GM12864 (cell line): Measurements from ENCODE around the gene FAM25G.
"Not testable (repeated sequence)": the region's sequence is repeated elsewhere in the genome, so short reads cannot be mapped to it uniquely, and the experiment has no call there.

Experiments used
- DNase-seq: peaks from one replicate; pipeline ENCODE4 v3.0.0-alpha.2; 2011; ENCODE audit warnings: low read depth
- H3K4me3 ChIP-seq: 2 replicates; pipeline ENCODE4 v1.5.1; 2011; ENCODE audit warnings: mild to moderate bottlenecking, low read depth, low read length, control low read depth
- CTCF ChIP-seq: IDR thresholded peaks from 2 replicates; pipeline ENCODE4 v1.5.1; 2011; ENCODE audit warnings: low read depth, mild to moderate bottlenecking, moderate library complexity, low read length, control low read depth, inconsistent platforms; ENCODE audit errors: missing control alignments

FAM25G gene

DNA sequence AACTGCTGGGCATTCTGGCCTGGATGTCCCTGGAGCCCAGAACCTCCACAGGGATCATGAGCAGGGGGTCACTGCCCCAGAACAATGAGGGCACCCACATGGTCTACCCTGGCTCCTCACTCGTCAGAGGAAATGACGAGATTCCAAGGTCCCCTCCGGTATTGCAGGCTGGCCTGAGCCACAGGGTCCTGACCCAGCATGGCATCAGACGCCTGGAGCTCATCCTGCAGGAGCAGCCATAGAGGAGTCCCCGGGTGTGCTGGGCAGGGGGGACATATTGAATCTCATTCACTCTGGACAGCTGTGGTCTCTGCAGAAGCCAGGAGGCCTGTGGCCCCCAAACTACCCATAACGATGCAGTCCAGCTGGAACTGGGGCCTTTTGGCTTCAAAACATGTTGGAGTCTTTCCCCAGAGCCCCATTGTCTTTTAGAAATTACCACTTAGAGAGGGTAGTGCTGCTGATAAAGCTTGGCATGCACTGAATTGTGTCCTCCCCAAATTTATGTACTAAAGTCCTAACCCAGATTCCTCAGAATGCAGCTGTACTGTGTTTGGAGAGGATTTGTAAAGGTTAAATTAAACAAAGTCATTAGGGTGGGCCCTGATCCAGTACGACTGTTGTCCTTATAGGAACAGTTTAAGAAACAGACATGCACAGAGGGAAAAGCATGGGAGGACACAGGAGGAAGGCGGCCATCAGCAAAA, 35.3 kb downstream of the FAM25G start:
- H3K4me3 ChIP-seq, result no peak overlapping the region
- TF ChIP-seq CTCF, result no peak
- no peak for DNase-seq

DNA sequence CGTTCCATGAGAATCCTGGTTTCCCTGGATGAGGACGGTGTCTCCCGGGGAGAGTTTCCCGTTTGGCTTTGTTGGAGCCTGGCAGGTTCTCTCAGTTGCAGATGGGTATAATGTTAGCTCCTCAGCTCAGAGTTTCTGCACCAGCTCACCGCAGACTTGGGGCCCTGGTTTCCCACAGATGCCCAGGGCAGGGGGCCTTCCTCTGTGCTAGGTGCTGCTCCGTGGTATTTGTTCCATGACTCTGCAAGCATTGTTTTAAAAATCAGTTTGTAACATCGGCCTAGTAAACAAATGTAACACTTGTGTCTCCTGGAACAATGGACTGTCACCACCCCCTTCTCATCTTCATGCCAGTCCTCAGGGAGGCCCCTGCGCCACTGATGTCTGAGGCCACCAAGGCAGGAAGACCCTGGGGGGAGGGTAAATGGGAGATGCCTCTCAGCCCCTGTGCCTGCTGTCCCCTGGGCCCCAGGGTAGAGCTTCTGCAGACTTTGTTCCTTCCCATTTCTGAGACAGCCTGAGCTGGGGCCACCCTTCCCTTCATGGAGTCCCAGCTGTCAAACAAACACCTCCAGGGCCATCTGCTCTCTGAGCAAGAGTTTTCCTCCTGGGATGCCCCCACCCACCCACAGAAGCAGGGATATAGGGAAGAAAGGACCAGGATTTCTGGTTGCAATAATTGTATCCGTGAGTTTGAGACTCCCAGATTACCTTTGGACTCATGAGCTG, 36.0 kb downstream of the FAM25G start:
- not testable (repeated sequence) for DNase-seq, H3K4me3 ChIP-seq

- no peak for DNase-seq
- TF ChIP-seq CTCF, result no peak
- no peak overlapping the region for H3K4me3 ChIP-seq
Observed at GRCh38 chr10:47454780-47455058, 36.8 kb downstream of the FAM25G start.

DNA sequence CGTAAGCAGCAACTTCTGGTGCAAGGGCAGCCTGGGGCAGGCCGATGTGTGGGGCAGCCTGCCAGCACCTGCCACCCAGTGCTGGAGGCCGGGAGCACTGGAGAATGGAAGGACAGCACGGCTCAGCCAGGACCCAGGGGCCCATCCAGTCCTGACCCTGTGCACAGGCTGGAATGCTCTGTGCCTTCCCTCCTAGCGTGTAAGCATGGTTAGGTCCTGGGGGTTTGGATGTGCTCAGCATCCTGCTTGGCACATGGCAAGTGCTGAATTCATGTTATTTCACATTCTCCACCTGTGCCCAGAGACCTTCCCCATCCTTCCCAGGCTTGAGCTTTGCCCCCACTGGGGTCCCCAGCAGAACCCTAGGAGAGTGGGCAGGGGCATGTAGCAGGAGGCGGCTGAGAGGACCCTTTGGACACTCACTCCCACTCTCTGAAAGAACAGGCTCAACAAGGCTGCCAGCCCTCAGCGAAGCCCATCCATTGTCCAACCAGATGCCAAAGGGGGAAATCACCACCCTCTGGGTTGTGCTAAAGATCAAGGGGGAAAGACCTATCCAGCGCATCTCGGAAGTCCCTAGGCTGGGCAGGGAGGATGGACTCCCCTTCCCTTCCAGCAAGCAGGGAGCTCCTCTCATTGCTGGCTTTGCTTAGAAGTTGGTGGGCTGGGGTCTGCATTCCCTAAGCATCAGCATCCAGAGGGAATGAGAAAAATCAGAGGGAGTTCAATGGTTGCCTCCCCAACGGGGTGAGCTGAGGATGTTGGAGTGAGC, 37.3 kb downstream of the FAM25G start:
- H3K4me3 ChIP-seq, result no peak overlapping the region
- DNase-seq, result no peak
- no peak for TF ChIP-seq CTCF

GRCh38 chr10:47453141-47454007, 38.1 kb downstream of the FAM25G start:
- TF ChIP-seq CTCF, result no peak
- DNase-seq, result no peak

GRCh38 chr10:47452495-47453140, 38.9 kb downstream of the FAM25G start:
- no peak overlapping the region for H3K4me3 ChIP-seq
- no peak for TF ChIP-seq CTCF
- DNase-seq, result no peak

More at GRCh38 chr10:47453141-47454007, 38.1 kb downstream of the FAM25G start:
- no peak overlapping the region for H3K4me3 ChIP-seq
